Breast epithelium (tissue), 3 donors: Measurements from ENCODE around the gene CDCP2.

Experiments used
- CTCF ChIP-seq, 3 donors: fragments of 450-650 bp; IDR thresholded peaks; one replicate each; pipeline ENCODE4 v1.5.1; 2016 to 2017; ENCODE audit warnings: antibody characterized with exemption in 3 of 3, mild to moderate bottlenecking in 3 of 3, moderate library complexity in 3 of 3
- POLR2A ChIP-seq: fragments of 450-650 bp; IDR thresholded peaks from one replicate; pipeline ENCODE4 v1.6.1; 2016; ENCODE audit warnings: antibody characterized with exemption, mild to moderate bottlenecking, moderate library complexity

GRCh38 chr1:54188291-54188690 lies 35.5 kb upstream of the CDCP2 start:
- TF ChIP-seq CTCF (IDR thresholded peaks at IDR 0.05): no peak
- no peak for TF ChIP-seq POLR2A
